T-helper 2 cell treated with Interferon-gamma antibody and Interleukin-4, amounts not matched to agents 5 μg/mL and 100 μg/mL, for 36 hours (primary cell): ENCODE measurements around the gene UBE2V1.

ENCODE experiments used
- DNase-seq: peaks from one replicate; pipeline ENCODE4 v3.0.0; 2021; ENCODE audit warnings: low spot score
- H3K27ac Mint-ChIP-seq: one replicate; pipeline ENCODE4 v1.8.0; 2021; ENCODE audit warnings: mild to moderate bottlenecking, mixed read lengths
- H3K27me3 Mint-ChIP-seq: one replicate; pipeline ENCODE4 v1.8.0; 2021; ENCODE audit warnings: low read depth, mixed read lengths
- H3K36me3 Mint-ChIP-seq: one replicate; pipeline ENCODE4 v1.8.0; 2021; ENCODE audit warnings: low read depth, mixed read lengths
- H3K4me1 Mint-ChIP-seq: one replicate; pipeline ENCODE4 v1.8.0; 2021; ENCODE audit warnings: low read depth, mixed read lengths
- H3K4me3 Mint-ChIP-seq: one replicate; pipeline ENCODE4 v1.8.0; 2022; ENCODE audit warnings: mild to moderate bottlenecking, moderate library complexity, mixed read lengths
- H3K9me3 Mint-ChIP-seq: one replicate; pipeline ENCODE4 v1.8.0; 2021; ENCODE audit warnings: mixed read lengths

Gene UBE2V1

GRCh38 chr20:50129662-50130355 is 16.9 kb upstream of the UBE2V1 start:
- Mint-ChIP-seq H3K27me3 (no peaks in the 10 kb centered on the region), H3K4me1 (peaks cover 11% of the 10 kb centered on the region), H3K4me3 (no peak overlapping the region), H3K27ac (no peak overlapping the region), H3K36me3 (peaks cover 54% of the 10 kb centered on the region), H3K9me3 (no peaks in the 10 kb centered on the region)
- no peak for DNase-seq

GRCh38 chr20:50128520-50128905 is 15.6 kb upstream of the UBE2V1 start:
- H3K9me3 Mint-ChIP-seq, result no peaks in the 10 kb centered on the region
- no peaks in the 10 kb centered on the region for H3K27me3 Mint-ChIP-seq
- DNase-seq, result no peak
- no peak overlapping the region for H3K27ac Mint-ChIP-seq
- peaks cover 10% of the 10 kb centered on the region for H3K4me1 Mint-ChIP-seq
- H3K4me3 Mint-ChIP-seq, result no peak overlapping the region
- peaks cover 66% of the 10 kb centered on the region for H3K36me3 Mint-ChIP-seq

GRCh38 chr20:50127587-50128519 is 14.9 kb upstream of the UBE2V1 start:
- Mint-ChIP-seq H3K4me3 (no peak overlapping the region), H3K4me1 (peaks cover 10% of the 10 kb centered on the region), H3K36me3 (peaks cover 70% of the 10 kb centered on the region), H3K27me3 (no peaks in the 10 kb centered on the region), H3K9me3 (no peaks in the 10 kb centered on the region), H3K27ac (no peak overlapping the region)
- DNase-seq, result no peak

GRCh38 chr20:50126662-50127061 is 13.7 kb upstream of the UBE2V1 start:
- H3K4me3 Mint-ChIP-seq, result no peak overlapping the region

GRCh38 chr20:50125279-50125678 is 12.3 kb upstream of the UBE2V1 start:
- Mint-ChIP-seq H3K4me1 (peaks cover 12% of the 10 kb centered on the region), H3K4me3 (no peak overlapping the region), H3K36me3 (peaks cover 61% of the 10 kb centered on the region), H3K27ac (no peak overlapping the region), H3K9me3 (no peaks in the 10 kb centered on the region), H3K27me3 (no peaks in the 10 kb centered on the region)
- no peak for DNase-seq

More at GRCh38 chr20:50126662-50127061, 13.7 kb upstream of the UBE2V1 start:
- no peaks in the 10 kb centered on the region for H3K9me3 Mint-ChIP-seq
- no peak for DNase-seq
- peaks cover 71% of the 10 kb centered on the region for H3K36me3 Mint-ChIP-seq
- no peaks in the 10 kb centered on the region for H3K27me3 Mint-ChIP-seq
- H3K4me1 Mint-ChIP-seq, result peaks cover 10% of the 10 kb centered on the region
- peak overlapping the region; percentile 82 for H3K27ac Mint-ChIP-seq

- Mint-ChIP-seq H3K36me3 (peaks cover 53% of the 10 kb centered on the region), H3K27me3 (no peaks in the 10 kb centered on the region), H3K4me3 (no peak overlapping the region), H3K27ac (no peak overlapping the region), H3K4me1 (peaks cover 9% of the 10 kb centered on the region), H3K9me3 (no peaks in the 10 kb centered on the region)
- no peak for DNase-seq
These were observed 11.5 kb upstream of the UBE2V1 start for GRCh38 chr20:50124496-50124895.

- no peaks in the 10 kb centered on the region for H3K27me3 Mint-ChIP-seq
- H3K27ac Mint-ChIP-seq, result no peak overlapping the region
- H3K4me1 Mint-ChIP-seq, result peaks cover 9% of the 10 kb centered on the region
- H3K36me3 Mint-ChIP-seq, result peaks cover 47% of the 10 kb centered on the region
- no peak for DNase-seq
- H3K9me3 Mint-ChIP-seq, result no peaks in the 10 kb centered on the region
- no peak overlapping the region for H3K4me3 Mint-ChIP-seq
These were observed 10.5 kb upstream of the UBE2V1 start for GRCh38 chr20:50123418-50123817.

- Mint-ChIP-seq H3K9me3 (no peaks in the 10 kb centered on the region), H3K27me3 (no peaks in the 10 kb centered on the region), H3K4me1 (peaks cover 9% of the 10 kb centered on the region), H3K36me3 (peaks cover 42% of the 10 kb centered on the region), H3K4me3 (no peak overlapping the region), H3K27ac (no peak overlapping the region)
- no peak for DNase-seq
These were observed 9.8 kb upstream of the UBE2V1 start for GRCh38 chr20:50122763-50123162.

- no peaks in the 10 kb centered on the region for H3K27me3 Mint-ChIP-seq
- H3K4me3 Mint-ChIP-seq, result no peak overlapping the region
- DNase-seq, result no peak
- H3K4me1 Mint-ChIP-seq, result peaks cover 8% of the 10 kb centered on the region
- no peaks in the 10 kb centered on the region for H3K9me3 Mint-ChIP-seq
- H3K36me3 Mint-ChIP-seq, result peaks cover 35% of the 10 kb centered on the region
- H3K27ac Mint-ChIP-seq, result no peak overlapping the region
These were observed 8.9 kb upstream of the UBE2V1 start for GRCh38 chr20:50121858-50122271.

GRCh38 chr20:50120935-50121693 is 8.2 kb upstream of the UBE2V1 start:
- H3K4me1 Mint-ChIP-seq, result peaks cover 10% of the 10 kb centered on the region
- H3K27ac Mint-ChIP-seq, result no peak overlapping the region
- H3K36me3 Mint-ChIP-seq, result peaks cover 31% of the 10 kb centered on the region
- no peaks in the 10 kb centered on the region for H3K9me3 Mint-ChIP-seq
- no peaks in the 10 kb centered on the region for H3K27me3 Mint-ChIP-seq
- peak; percentile 33 for DNase-seq
- H3K4me3 Mint-ChIP-seq, result no peak overlapping the region

GRCh38 chr20:50118203-50118602 is 5.3 kb upstream of the UBE2V1 start:
- Mint-ChIP-seq H3K4me3 (no peak overlapping the region), H3K36me3 (peaks cover 9% of the 10 kb centered on the region), H3K4me1 (peaks cover 30% of the 10 kb centered on the region), H3K9me3 (no peaks in the 10 kb centered on the region), H3K27ac (no peak overlapping the region), H3K27me3 (no peaks in the 10 kb centered on the region)
- no peak for DNase-seq

GRCh38 chr20:50116368-50116999 is 3.5 kb upstream of the UBE2V1 start:
- Mint-ChIP-seq H3K27ac (peak overlapping the region; percentile 90), H3K27me3 (no peaks in the 10 kb centered on the region), H3K4me3 (peak overlapping the region; percentile 86), H3K36me3 (peaks cover 7% of the 10 kb centered on the region), H3K4me1 (peaks cover 40% of the 10 kb centered on the region), H3K9me3 (no peaks in the 10 kb centered on the region)
- no peak for DNase-seq

- Mint-ChIP-seq H3K36me3 (peaks cover 8% of the 10 kb centered on the region), H3K4me1 (peaks cover 41% of the 10 kb centered on the region), H3K27ac (peak overlapping the region; percentile 90), H3K27me3 (no peaks in the 10 kb centered on the region), H3K9me3 (no peaks in the 10 kb centered on the region), H3K4me3 (peak overlapping the region; percentile 86)
- DNase-seq, result peak; percentile 91
These were observed 2.8 kb upstream of the UBE2V1 start for GRCh38 chr20:50115591-50116367.
